ENCODE data around the gene TAS1R2.

Gene TAS1R2

DNA sequence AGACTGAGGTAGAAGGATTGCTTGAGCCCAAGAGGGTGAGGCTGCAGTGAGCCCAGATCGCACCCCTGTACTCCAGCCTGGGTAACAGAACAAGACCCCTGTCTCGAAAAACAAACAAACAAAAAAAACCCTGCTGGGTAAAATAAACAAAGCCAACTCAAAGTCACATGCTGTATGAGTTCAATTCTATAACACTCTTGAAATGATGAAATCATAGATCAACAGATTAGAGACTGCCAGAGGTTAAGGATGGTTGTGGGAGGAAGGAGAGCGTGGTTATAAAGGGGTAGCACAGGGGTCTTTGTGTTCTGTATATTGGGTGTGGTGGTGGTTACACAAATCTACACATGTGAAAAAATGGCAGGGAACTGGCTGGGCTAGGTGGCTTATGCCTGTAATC is 62.5 kb downstream of the TAS1R2 start:
- no peak for DNase-seq

DNA sequence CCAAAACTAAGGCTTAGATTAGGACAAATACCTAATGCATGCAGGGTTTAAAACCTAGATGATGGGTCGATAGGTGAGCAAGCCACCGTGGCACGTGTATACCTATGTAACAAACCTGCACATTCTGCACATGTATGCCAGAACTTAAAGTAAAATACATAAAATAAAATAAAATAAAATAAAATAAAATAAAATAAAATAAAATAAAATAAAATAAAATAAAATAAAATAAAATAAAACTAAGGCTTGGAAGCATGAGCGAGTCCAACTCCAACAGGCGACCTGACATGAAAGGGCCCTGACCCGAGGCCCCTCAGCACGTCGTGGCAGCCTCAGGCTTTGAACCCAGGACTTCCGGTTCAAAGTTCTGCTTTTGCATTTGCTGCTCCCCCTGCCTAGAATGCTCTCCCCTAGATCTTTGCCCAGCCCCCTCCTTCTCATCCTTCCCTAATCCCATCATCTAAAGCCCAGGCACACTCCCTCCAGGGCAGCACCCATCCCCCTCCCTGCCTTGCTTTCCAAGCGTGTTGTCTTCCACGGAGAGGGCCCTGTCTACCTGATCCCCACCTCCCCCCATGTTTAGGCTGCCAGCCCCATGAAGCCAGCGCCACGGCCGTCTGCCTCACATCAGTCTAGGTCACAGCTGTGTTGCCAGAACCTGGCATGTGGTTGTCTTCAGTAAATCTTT is 64.3 kb downstream of the TAS1R2 start:
- no peak for DNase-seq

DNA sequence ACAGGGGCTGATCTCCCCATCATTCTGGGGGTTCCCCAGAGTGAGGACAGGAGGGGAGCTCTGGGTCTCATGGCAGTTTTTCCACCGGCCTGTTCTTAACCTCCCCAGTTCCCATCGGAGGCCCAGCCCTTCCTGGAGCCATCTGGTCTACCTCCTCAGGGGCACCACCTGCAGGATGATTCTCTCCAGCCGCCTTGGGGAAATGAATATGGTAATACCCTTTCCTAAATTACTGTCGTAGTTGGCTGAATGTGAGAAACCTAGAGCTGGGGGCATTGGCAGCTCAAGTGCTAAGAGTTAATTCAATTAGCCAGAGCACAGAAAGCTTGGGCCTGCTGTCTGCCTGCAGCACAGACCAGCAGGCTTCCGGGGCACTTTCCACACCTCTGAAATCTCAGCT is 64.9 kb downstream of the TAS1R2 start:
- no peak for DNase-seq

DNA sequence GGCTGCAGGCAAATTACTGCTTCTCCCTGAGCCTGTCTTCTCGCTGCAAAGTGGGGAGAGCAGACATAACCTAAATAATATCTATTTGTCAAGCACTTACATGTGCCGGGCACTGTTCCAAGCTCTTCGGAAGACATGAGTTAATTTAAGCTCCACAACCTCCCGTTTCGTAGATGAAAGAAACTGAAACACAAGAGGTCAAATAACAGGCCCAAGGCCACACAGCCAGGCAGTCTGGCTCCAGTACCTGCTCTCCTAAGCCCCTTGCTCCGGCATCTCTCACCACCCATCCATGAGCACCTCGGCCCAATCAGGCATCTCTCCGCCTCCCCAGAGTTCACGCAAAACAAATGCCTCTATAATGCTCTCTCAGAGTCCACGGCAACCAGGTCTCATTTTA is 65.4 kb downstream of the TAS1R2 start:
- DNase-seq: no peak

DNA sequence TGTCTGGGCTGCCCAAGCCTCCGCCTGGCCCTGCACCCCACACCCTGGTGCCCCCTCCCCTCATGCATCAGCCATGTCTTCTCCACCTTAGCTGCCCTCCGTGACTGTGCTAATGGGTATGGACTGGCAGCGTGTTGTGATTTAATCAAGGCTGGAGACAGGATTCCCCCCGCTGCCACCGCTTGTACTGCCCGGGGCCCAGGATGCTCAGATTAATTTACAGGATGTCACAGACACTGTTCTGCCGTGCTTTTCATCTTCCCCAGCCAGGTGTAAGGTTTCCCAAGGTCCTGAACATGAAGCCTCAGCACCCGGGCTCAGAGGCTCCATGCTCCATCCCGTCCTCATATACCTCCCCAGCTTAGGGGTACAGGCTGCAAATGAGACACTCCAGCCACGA is 66.3 kb downstream of the TAS1R2 start:
- no peak for DNase-seq

DNA sequence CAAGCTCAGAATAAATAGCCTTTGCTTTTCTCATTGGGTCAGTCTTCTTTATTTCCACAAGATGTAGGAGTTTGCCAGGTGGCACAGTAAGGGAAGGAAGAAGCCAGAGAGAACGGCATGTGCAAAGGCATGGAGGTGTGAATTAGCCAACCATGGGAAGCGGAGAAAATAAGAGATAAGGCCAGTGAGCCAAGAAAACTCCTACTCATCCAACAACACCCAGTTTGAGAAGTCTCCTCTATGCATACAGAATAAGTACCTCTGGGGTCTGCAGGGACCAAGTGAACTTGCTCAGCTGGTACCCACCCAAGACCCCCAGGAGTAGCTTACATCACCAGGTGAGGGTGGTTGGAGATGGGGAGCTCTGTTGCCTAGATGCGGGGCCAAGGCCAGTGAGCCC is 66.7 kb downstream of the TAS1R2 start:
- no peak for DNase-seq

All from CD4-positive, alpha-beta T cell treated with Interleukin-21 for 1 hour (primary cell).